ENCODE measurements around the gene SCARB1.
"Not testable (repeated sequence)": the region's sequence is repeated elsewhere in the genome, so short reads cannot be mapped to it uniquely, and the experiment has no call there.

The SCARB1 gene, protein sequence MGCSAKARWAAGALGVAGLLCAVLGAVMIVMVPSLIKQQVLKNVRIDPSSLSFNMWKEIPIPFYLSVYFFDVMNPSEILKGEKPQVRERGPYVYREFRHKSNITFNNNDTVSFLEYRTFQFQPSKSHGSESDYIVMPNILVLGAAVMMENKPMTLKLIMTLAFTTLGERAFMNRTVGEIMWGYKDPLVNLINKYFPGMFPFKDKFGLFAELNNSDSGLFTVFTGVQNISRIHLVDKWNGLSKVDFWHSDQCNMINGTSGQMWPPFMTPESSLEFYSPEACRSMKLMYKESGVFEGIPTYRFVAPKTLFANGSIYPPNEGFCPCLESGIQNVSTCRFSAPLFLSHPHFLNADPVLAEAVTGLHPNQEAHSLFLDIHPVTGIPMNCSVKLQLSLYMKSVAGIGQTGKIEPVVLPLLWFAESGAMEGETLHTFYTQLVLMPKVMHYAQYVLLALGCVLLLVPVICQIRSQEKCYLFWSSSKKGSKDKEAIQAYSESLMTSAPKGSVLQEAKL

GRCh38 chr12:124863416-124864325 is at the start of gene SCARB1:
Gene SCARB1, minus strand, starts transcription at chr12:124863864. Its CDS starts 144 bp downstream, at chr12:124863720.
- ATAC-seq, result peak; percentile 80 to 82

GRCh38 chr12:124912529-124913287 is 49.0 kb upstream of the SCARB1 start:
- ATAC-seq, result not testable (repeated sequence)

- ATAC-seq, result not testable (repeated sequence)
Observed at GRCh38 chr12:124911521-124911920, 47.9 kb upstream of the SCARB1 start.

DNA sequence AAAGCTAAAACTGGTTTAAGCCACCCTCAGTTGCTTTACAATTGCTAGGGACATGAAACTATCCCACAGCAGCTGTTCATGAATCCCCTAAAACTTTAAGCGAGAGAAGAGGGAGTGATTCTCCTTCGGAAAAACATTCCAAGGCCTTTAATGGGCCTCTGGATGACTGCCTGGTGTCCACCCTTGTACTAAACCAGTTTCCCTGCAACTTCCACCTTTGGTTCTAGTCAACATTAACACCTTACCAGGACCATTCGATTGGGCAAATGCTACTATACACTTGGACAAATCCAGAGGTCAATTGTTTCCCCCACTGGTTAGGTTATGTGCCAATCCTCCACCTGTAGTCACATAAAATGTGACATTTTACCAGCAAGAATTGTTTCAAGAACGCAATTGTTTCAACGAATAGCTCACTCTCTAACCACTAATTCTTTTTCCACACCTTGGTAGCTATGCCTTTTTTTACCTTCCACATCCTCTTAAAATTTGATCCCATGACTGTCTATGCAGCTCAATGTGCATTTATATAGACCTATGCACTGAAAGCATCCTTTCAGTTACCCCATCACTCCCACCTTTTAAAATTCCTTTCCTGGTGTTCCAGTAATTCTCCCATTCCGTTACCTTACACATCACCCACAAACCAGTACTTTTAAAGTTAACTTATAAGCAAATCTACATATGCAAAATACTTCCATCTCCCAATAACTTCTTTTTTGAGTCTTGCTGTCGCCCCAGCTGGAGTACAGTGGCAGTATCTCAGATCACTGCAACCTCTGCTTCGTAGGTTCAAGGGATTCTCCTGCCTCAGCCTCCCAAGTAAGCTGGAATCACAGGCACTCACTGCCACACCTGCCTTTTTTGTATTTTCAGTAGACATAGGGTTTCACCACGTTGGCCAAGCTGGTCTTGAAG is 47.2 kb upstream of the SCARB1 start:
- ATAC-seq, result no peak

- no peak for ATAC-seq
Observed at GRCh38 chr12:124909831-124910560, 46.3 kb upstream of the SCARB1 start.

GRCh38 chr12:124906606-124907261 is 43.1 kb upstream of the SCARB1 start:
- ATAC-seq, result peak; percentile 87 to 88

DNA sequence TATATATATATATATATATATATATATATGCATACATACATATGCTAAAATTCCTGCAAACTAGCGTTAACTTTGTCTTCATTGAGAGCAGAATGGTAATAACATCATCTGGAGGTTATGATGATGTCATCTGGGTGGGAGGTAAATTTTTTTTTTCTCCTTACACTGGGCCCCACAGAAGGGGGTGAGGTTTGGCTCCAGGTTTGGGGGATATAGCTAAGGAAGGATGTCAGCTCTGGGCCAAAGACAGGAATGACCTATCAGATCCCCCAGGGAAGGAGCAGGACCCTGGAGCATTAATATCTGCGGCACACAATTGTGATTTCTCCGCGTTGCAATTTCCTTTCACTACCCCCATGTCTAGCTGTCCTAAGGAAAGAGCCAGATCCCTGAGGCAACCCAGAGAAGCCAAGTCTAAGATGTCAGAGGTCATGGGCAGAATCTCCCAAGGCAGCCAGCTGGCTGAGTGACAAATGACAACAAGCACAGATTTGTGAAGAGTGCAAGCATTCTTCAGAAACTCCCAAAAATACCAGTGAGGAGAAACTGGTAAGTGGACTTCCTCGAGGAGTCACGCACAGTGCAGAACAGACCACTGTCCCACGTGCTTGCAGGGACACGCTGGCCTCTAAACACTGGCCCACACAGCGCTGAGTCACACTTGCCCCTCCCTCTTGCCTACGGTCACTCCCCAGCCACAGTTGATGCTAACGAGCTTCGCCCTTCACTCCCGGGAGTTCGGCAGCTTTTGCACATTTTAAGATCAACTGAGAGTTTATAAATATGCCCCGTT is 40.8 kb upstream of the SCARB1 start:
- ATAC-seq, result no peak

- no peak for ATAC-seq
Observed at GRCh38 chr12:124902916-124903315, 39.3 kb upstream of the SCARB1 start.

- ATAC-seq, result no peak
Observed at GRCh38 chr12:124901003-124901402, 37.3 kb upstream of the SCARB1 start.

- ATAC-seq, result not testable (repeated sequence)
Observed at GRCh38 chr12:124900345-124900795, 36.7 kb upstream of the SCARB1 start.

GRCh38 chr12:124898923-124899294 is 35.2 kb upstream of the SCARB1 start:
- no peak for ATAC-seq

DNA sequence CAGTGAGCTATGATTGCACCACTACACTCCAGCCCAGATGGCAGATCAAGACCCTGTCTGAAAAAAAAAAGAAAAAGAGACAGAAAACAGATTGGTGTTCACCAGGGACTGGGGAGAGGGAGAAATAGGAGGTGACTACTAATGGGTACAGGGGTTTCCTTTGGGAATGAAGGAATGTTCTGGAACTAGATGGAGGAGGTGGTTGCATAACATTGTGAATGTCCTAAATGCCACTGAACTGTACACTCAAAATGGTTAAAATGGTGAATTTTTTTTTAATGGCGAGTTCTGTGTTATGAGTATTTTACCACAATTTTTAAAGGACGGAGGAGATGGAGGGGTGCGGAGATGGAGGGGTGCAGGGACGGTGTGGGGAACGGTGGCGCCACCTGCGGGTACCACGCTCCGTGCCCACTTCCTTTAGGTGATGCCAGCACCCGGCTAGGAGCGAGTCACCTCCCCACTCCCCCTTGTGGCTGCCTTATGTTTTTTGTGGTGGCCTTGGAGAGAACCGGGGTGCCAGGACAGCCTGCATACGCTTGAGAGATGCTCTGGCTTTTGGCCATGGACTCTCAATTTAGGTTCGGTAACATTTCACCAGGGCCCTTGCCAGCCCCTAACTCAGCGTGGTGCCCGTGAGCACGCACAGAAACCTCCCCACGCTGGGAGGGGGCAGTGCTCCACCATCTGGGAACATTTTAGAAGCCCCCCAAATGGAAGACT is 34.7 kb upstream of the SCARB1 start:
- ATAC-seq, result peak; percentile 82 to 88

DNA sequence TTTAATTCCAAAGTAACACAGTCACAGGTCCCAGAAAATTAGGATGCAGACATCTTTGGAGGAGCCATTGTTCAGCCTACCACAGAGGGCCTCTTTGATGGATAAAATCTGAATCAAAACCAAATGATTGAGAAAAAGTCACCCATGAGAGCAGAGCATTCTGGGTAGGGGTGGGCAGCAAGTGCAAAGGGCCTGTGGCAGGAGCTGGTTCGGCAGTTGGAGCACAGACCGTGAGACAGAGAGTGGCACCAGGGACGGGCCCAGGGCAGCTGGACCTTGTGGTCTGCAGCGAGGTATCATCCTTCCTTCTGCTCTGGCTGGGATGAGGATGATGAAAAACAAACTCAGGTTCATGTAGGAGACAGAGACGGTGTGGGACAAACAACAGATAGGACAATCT is 32.8 kb upstream of the SCARB1 start:
- no peak for ATAC-seq

DNA sequence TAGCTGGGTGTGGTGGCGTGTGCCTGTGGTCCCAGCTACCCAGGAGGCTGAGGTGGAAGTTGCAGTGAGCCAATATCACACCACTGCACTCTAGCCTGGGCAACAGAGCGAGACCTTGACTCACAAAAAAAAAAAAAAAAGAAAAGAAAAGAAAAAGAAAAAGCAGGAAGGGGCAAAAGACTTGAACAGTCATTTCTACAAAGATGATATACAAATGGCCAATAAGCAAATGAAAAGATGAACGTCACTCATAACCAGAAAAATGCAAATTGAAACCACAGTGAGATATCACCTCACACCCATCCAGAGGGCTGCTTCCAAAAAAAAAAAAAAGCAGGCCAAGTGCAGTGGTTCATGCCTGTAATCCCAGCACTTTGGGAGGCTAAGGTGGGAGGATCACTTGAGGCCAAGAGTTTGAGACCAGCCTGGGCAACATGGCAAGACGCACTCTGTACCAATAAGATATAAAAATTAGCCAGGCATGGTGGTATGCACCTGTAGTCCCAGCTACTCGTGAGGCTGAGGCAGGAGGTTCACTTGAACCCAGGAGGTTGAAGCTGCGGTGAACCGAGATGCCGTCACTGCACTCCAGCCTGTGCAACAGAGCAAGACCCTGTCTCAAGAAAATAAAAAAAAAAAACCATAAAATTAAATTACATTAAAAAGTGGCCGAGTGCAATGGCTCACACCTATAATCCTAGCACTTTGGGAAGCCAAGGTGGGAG is 30.3 kb upstream of the SCARB1 start:
- ATAC-seq, result peak; percentile 27 to 36

DNA sequence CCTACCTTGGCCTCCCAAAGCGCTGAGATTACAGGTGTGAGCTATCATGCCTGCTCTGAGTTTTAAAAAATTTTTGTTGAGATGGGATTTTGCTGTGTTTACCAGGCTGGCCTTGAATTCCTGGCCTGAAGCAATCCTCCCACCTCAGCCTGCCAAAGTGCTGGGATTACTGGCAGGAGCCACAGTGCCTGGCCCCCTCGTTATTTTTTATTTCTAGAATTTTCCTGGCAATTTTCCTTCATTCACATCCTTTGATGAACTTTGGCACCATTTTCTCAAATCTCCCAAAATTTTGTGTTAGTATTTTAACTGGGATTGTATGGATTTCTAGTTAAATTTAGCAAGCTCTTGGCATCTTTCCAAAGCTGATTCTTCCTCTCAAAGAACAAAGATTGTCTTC is 24.6 kb upstream of the SCARB1 start:
- ATAC-seq, result no peak

DNA sequence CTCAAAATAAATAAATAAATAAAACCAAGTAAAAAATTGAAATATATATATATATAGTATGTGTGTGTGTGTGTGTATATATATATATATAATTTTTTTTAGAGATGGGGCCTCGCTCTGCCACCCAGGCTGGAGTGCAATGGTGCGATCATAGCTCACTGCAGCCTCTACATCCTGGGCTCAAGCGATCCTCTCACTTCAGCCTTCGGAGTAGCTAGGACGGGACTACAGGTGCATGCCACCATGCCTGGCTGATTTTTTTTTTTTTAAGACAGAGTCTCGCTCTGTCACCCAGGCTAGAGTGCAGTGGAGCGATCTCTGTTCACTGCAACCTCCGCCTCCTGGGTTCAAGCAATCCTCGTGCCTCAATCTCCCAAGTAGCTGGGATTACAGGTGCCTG is 24.1 kb upstream of the SCARB1 start:
- ATAC-seq, result not testable (repeated sequence)

- ATAC-seq, result peak in 1 of 2 donors; percentile 27
Observed at GRCh38 chr12:124884587-124885438, 21.1 kb upstream of the SCARB1 start.
